T-cell (primary cell): ENCODE results near the gene BCL2L11. TPM values are rescaled to one million over a fixed set of nuclear protein-coding genes. Genes with fewer than 3 reads are reported as not detected.

ENCODE experiments used
- ATAC-seq, 4 experiments: fragments of 200-7000 bp in 3 of 4; fragments of 150-1000 bp in 1 of 4; cut with Tn5 transposase; replicated peaks in 1 of 4; 1 replicate in 3 of 4; 2 replicates in 1 of 4; pipeline ENCODE4 v1.10.0; 2021; ENCODE audit warnings: moderate library complexity in 3 of 4, mild to moderate bottlenecking in 2 of 4, moderate number of reproducible peaks in 1 of 4
- CTCF ChIA-PET, 2 donors: fragments of 300-600 bp; sonication (Branson Sonifier 250); formaldehyde crosslinking; loops; one replicate each; lab custom pipeline; 2022; ENCODE audit warnings: antibody characterized with exemption in 2 of 2; lab: Charles Lee
- POLR2A ChIA-PET, 2 donors: fragments of 300-600 bp; sonication (Branson Sonifier 250); formaldehyde crosslinking; loops; one replicate each; lab custom pipeline; 2022; ENCODE audit warnings: antibody characterized with exemption in 2 of 2; lab: Charles Lee
- DNase-seq, 35 experiments: peaks; one replicate each; pipeline versions ENCODE4 v3.0.0 to v3.0.0-alpha.2; 2013 to 2023
- H3K27ac ChIP-seq: one replicate; pipeline ENCODE4 v1.5.1; 2013; ENCODE audit warnings: low read length
- H3K27me3 ChIP-seq, 2 experiments: replicated peaks in 1 of 2; 1 replicate in 1 of 2; 2 replicates in 1 of 2; pipeline versions ENCODE4 v1.6.1 to v1.7.0; 2013; ENCODE audit warnings: low read length in 1 of 2, mixed read lengths in 1 of 2; ENCODE audit not compliant: control insufficient read depth in 2 of 2, insufficient read depth in 2 of 2; ENCODE audit errors: extremely low read depth in 1 of 2
- H3K36me3 ChIP-seq, 2 donors: 1 replicate in 1 of 2; 2 replicates in 1 of 2; pipeline versions ENCODE4 v1.6.1 to v1.7.0; 2013; ENCODE audit warnings: low read length in 1 of 2; ENCODE audit not compliant: control insufficient read depth in 2 of 2, insufficient read depth in 1 of 2; ENCODE audit errors: extremely low read depth in 1 of 2
- H3K4me1 ChIP-seq, 2 experiments: 1 replicate in 1 of 2; 2 replicates in 1 of 2; pipeline versions ENCODE4 v1.6.1 to v1.7.0; 2013; ENCODE audit warnings: low read length in 2 of 2, mixed read lengths in 1 of 2; ENCODE audit not compliant: insufficient read depth in 2 of 2, control insufficient read depth in 1 of 2; ENCODE audit errors: extremely low read depth in 1 of 2
- H3K4me3 ChIP-seq, 2 donors: 1 replicate in 1 of 2; 2 replicates in 1 of 2; pipeline versions ENCODE4 v1.5.1 to v1.7.0; 2013; ENCODE audit warnings: mild to moderate bottlenecking in 2 of 2, low read length in 1 of 2, moderate library complexity in 1 of 2; ENCODE audit not compliant: control insufficient read depth in 1 of 2; ENCODE audit errors: extremely low read depth in 1 of 2
- H3K9me3 ChIP-seq: 2 replicates; pipeline ENCODE4 v1.7.0; 2013
- H3K27ac Mint-ChIP-seq, 2 donors: one replicate each; pipeline ENCODE4 v1.8.0; 2020 to 2021; ENCODE audit warnings: mild to moderate bottlenecking in 2 of 2, mixed read lengths in 2 of 2
- H3K27me3 Mint-ChIP-seq, 2 donors: one replicate each; pipeline ENCODE4 v1.8.0; 2021 to 2022; ENCODE audit warnings: mixed read lengths in 2 of 2
- H3K36me3 Mint-ChIP-seq: one replicate; pipeline ENCODE4 v1.8.0; 2021; ENCODE audit warnings: mixed read lengths
- H3K4me1 Mint-ChIP-seq, 3 donors: one replicate each; pipeline ENCODE4 v1.8.0; 2020 to 2022; ENCODE audit warnings: mixed read lengths in 3 of 3, mild to moderate bottlenecking in 1 of 3
- H3K4me3 Mint-ChIP-seq, 3 donors: one replicate each; pipeline ENCODE4 v1.8.0; 2020 to 2022; ENCODE audit warnings: mild to moderate bottlenecking in 3 of 3, mixed read lengths in 3 of 3, moderate library complexity in 3 of 3
- H3K9me3 Mint-ChIP-seq, 3 donors: one replicate each; pipeline ENCODE4 v1.8.0; 2020 to 2022; ENCODE audit warnings: mixed read lengths in 3 of 3
- WGBS: methylation state at CpG from one replicate; pipeline ENCODE4 v1.1.5; 2013; ENCODE audit warnings: missing lambda C conversion rate; ENCODE audit not compliant: insufficient coverage; 5-methylcytosine and 5-hydroxymethylcytosine counted together
- total RNA-seq, 35 experiments: library from RNA in 6 of 35; stranded (reverse) in 6 of 35; fragments of 120-200 nt in 1 of 35; gene quantifications; one replicate each; pipeline versions ENCODE4 v1.2.1 to v1.2.4 and lab custom pipeline; 2013 to 2026

Gene BCL2L11
- total RNA-seq, 5 donors from 2014 or later (not counting 1 experiment from before 2014, with no cell fraction given) = 24.1 to 47.0 (median 34.6) TPM

DNA sequence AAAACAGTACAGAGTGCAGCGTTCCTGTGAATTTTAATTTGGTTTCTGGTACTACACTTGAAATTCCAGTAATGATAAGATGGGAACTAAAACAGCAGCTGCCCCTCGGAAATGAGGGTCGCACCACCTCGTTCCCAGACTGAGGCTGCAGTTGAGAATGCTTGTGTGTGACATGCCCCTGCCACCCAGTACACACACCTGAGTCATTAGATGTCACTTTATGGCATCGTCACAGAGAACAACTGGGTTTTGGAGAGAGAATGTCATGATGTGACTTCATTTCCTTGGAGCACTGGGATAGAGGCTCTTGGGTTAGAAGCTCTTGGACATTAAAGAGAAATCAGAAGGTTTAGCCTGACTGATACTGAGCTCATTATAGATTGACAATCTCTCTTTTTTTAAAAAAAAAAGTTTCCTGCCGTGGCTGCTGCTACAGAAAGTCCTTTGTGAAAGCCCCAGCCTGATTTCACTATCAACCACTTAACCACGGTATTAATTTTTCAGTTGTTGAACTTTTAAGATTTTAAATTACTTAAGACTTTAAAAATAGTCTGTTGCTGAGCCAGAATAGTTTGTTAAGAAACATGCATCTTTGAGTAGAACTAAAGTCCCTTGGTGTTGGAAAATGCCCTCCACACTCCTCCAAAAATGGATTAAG lies 24.5 kb downstream of the BCL2L11 start:
- H3K27me3 Mint-ChIP-seq = no peaks in the 10 kb centered on the region
- H3K36me3 Mint-ChIP-seq = peaks cover 37% of the 10 kb centered on the region

DNA sequence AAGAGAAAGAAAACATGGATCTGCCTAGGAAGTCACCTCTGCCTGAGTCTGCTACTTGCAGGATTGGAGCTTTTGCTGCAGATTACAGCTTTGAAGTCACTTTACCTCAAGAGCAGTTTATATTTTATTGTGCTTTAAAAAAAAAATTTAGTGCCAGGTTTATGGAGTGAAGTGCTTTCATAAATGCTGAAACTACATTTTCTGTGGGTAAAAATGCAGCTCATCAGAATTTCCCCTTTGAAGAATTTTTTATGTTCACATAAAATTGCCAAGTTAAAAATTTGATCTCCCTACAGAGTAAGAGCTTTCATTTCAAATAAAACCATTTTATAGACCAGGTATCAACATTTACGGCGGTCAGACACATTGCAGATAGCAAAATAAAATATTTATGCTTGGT lies 25.2 kb downstream of the BCL2L11 start:
- no peak overlapping the region for H3K27ac Mint-ChIP-seq

More for the DNA sequence above, 24.5 kb downstream of the BCL2L11 start:
- ATAC-seq = no peak
- Mint-ChIP-seq H3K9me3 (no peaks in the 10 kb centered on the region), H3K27ac (no peak overlapping the region), H3K4me1 (peaks cover 13 to 48% (median 16%) of the 10 kb centered on the region in 3 donors), H3K4me3 (no peak overlapping the region)
- ChIA-PET CTCF (interaction anchor here in 1 of 2 donors (0.5 kb wide), 1 partner anchor 559 kb away, joined by 3 read pairs; no protein-coding TSS in a partner anchor), POLR2A (interaction anchor here in 1 of 2 donors (0.8 kb wide), 1 partner anchor 23 kb away, joined by 4 read pairs; no protein-coding TSS in a partner anchor)
- no peaks in the 10 kb centered on the region for H3K4me1 ChIP-seq
- no peak overlapping the region for H3K27ac ChIP-seq
- 71% methylated on average over 2 of the region's 7 CpGs for WGBS
- no peaks in the 10 kb centered on the region for H3K27me3 ChIP-seq
- H3K9me3 ChIP-seq = no peaks in the 10 kb centered on the region
- peaks cover 0 to 10% of the 10 kb centered on the region in 2 donors for H3K36me3 ChIP-seq
- H3K4me3 ChIP-seq = no peak overlapping the region
- DNase-seq = no peak

DNA sequence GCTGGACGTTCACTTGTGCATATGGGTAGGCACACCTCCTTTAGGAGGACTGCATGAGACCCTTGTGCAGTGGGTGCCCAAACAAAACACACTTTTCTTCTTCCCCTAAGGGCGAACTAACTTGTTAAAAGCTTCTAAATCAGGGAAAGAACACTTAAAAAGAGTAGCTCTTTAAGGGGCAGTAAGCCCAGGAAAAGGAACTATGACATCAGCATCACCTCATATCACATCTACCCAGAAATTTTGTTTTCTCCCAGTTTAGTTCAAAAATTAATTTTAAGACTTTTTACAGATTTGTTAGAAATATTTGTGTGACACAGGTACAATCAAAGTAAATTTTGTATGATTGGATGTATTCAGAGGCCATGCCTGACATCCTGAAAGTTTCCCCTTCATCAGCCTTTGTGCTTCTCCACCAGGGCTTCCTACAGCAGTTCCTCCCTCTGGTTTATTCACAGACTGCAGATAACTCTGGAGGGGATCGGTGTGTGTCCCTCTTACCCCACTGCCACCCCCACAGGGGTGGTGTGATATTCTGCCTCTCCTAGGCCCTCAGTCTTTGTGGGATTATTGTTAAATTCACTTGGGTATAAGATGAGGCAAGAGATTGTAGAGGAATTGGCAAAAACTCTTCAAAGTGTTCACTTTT lies 27.6 kb downstream of the BCL2L11 start:
- Histone ChIP-seq H3K9me3 (no peaks in the 10 kb centered on the region), H3K4me1 (no peaks in the 10 kb centered on the region), H3K27me3 (no peaks in the 10 kb centered on the region), H3K27ac (no peak overlapping the region), H3K4me3 (no peak overlapping the region), H3K36me3 (peaks cover 0 to 15% of the 10 kb centered on the region in 2 donors)
- CTCF ChIA-PET = no interaction called here
- H3K36me3 Mint-ChIP-seq = peaks cover 42% of the 10 kb centered on the region
- peaks cover 9 to 43% (median 11%) of the 10 kb centered on the region in 3 donors for H3K4me1 Mint-ChIP-seq
- POLR2A ChIA-PET = interaction anchor here in 1 of 2 donors (0.5 kb wide), 1 partner anchor 711 kb away, joined by 5 read pairs; no protein-coding TSS in a partner anchor
- H3K27ac Mint-ChIP-seq = no peak overlapping the region
- H3K4me3 Mint-ChIP-seq = no peak overlapping the region
- DNase-seq = no peak
- no peak for ATAC-seq
- WGBS = no CpG with 5 or more reads among the region's 3 CpGs
- no peaks in the 10 kb centered on the region for H3K9me3 Mint-ChIP-seq
- H3K27me3 Mint-ChIP-seq = no peaks in the 10 kb centered on the region

More for the DNA sequence above, 25.2 kb downstream of the BCL2L11 start:
- Mint-ChIP-seq H3K4me1 (peaks cover 13 to 48% (median 16%) of the 10 kb centered on the region in 3 donors), H3K36me3 (peaks cover 38% of the 10 kb centered on the region), H3K27me3 (no peaks in the 10 kb centered on the region), H3K4me3 (no peak overlapping the region), H3K9me3 (no peaks in the 10 kb centered on the region)
- Histone ChIP-seq H3K4me3 (no peak overlapping the region), H3K9me3 (no peaks in the 10 kb centered on the region), H3K36me3 (peaks cover 0 to 10% of the 10 kb centered on the region in 2 donors), H3K27me3 (no peaks in the 10 kb centered on the region), H3K4me1 (no peaks in the 10 kb centered on the region), H3K27ac (no peak overlapping the region)
- ATAC-seq (no peak), DNase-seq (no peak)
- WGBS = no CpG with 5 or more reads among the region's 2 CpGs
- ChIA-PET POLR2A (no interaction called here), CTCF (interaction anchor here in 1 of 2 donors (0.5 kb wide), 1 partner anchor 558 kb away, joined by 3 read pairs; no protein-coding TSS in a partner anchor)

DNA sequence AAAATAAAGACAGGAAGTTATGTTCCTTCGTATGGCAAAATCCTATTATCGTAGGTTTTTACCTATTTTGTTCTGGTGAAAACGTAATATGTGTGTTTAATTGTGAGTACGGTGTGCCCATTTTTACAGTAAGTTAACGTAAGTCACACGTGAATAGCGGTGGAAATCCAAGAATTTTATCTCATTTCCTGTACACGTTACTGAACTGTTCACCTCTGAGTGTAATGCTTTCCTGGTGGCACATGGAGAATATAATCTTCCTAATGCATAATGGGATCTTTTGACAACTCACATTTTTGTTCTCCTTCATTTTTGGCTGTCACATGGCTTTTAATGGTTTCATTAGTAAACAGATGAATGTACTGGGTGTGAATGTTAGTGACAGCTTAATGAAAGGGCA lies 28.2 kb downstream of the BCL2L11 start:
- 100% methylated on average over 4 of the region's 8 CpGs for WGBS
- no peaks in the 10 kb centered on the region for H3K4me1 ChIP-seq
- H3K36me3 Mint-ChIP-seq = peaks cover 46% of the 10 kb centered on the region
- no peak overlapping the region for H3K27ac Mint-ChIP-seq
- ATAC-seq (no peak), DNase-seq (no peak)
- H3K27me3 Mint-ChIP-seq = no peaks in the 10 kb centered on the region
- no peak overlapping the region for H3K4me3 ChIP-seq
- H3K4me1 Mint-ChIP-seq = peaks cover 9 to 39% (median 11%) of the 10 kb centered on the region in 3 donors
- H3K4me3 Mint-ChIP-seq = no peak overlapping the region
- no peaks in the 10 kb centered on the region for H3K9me3 ChIP-seq
- no peak overlapping the region for H3K27ac ChIP-seq
- no peaks in the 10 kb centered on the region for H3K9me3 Mint-ChIP-seq
- CTCF ChIA-PET = no interaction called here
- peaks cover 4 to 19% of the 10 kb centered on the region in 2 donors for H3K36me3 ChIP-seq
- POLR2A ChIA-PET = no interaction called here
- H3K27me3 ChIP-seq = no peaks in the 10 kb centered on the region

DNA sequence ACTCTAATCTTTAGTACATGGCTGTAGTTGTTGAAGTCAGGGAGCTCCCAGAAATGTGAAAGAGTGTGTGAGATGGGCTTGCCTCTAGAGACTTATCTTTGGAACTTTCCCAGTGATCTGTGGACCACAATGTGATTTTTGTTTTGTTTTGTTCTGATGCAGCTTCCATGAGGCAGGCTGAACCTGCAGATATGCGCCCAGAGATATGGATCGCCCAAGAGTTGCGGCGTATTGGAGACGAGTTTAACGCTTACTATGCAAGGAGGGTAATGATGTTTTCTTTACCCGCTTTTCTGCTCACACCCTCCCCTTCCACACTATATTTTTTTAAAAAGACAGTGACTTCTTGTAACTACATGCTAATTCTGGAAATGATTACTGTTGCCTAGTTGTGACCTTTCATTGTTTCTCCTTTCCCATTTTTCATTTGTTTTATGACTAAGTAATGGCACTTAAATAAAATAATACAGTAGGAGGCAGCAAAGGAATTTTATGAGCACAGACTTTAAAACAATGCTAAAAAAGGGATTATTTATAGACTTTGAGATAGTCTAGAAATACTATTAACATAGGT lies 29.3 kb downstream of the BCL2L11 start:
- H3K27ac ChIP-seq = no peak overlapping the region
- Mint-ChIP-seq H3K27me3 (no peaks in the 10 kb centered on the region), H3K4me3 (no peak overlapping the region), H3K36me3 (peaks cover 47% of the 10 kb centered on the region), H3K9me3 (no peaks in the 10 kb centered on the region), H3K4me1 (peaks cover 11 to 39% (median 12%) of the 10 kb centered on the region in 3 donors), H3K27ac (no peak overlapping the region)
- DNase-seq (no peak), ATAC-seq (no peak)
- no peaks in the 10 kb centered on the region for H3K9me3 ChIP-seq
- H3K4me3 ChIP-seq = no peak overlapping the region
- H3K27me3 ChIP-seq = no peaks in the 10 kb centered on the region
- WGBS = no CpG with 5 or more reads among the region's 7 CpGs
- ChIA-PET POLR2A (interaction anchor here in 1 of 2 donors (0.7 kb wide), 1 partner anchor 20 kb away, joined by 3 read pairs; no protein-coding TSS in a partner anchor), CTCF (no interaction called here)
- H3K36me3 ChIP-seq = peaks cover 6 to 22% of the 10 kb centered on the region in 2 donors
- H3K4me1 ChIP-seq = peaks cover 0 to 8% of the 10 kb centered on the region in 2 experiments

DNA sequence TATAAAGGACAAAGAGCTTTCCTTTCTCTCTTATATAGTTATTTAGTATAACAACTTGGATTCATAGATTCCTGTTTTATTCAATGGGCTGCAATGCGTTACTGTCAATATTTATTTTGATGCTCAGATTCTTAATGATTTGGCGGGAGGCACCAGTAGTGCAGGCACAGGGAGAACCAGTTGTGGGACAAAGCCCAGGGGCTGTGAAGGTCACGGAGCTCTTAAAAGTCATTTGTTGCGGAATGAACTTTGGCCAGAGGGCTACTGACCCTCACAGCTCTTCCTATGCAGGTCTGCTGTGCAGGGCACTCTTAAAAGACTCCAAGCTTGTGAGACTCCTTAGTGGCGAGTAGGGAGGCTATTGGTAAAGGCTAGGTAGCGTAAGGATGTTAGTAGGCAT lies 34.0 kb downstream of the BCL2L11 start:
- POLR2A ChIA-PET = no interaction called here
- Mint-ChIP-seq H3K4me3 (peak overlapping the region in 1 of 3 donors; percentile 2), H3K9me3 (no peaks in the 10 kb centered on the region), H3K4me1 (peaks cover 30 to 48% (median 36%) of the 10 kb centered on the region in 3 donors), H3K36me3 (peaks cover 39% of the 10 kb centered on the region), H3K27me3 (no peaks in the 10 kb centered on the region), H3K27ac (no peak overlapping the region)
- CTCF ChIA-PET = no interaction called here
- H3K36me3 ChIP-seq = peaks cover 6 to 26% of the 10 kb centered on the region in 2 donors
- no peaks in the 10 kb centered on the region for H3K27me3 ChIP-seq
- WGBS = 89% methylated on average over 4 of the region's 6 CpGs
- DNase-seq (no peak), ATAC-seq (no peak)
- peaks cover 17 to 41% of the 10 kb centered on the region in 2 experiments for H3K4me1 ChIP-seq
- no peaks in the 10 kb centered on the region for H3K9me3 ChIP-seq
- H3K4me3 ChIP-seq = no peak overlapping the region
- H3K27ac ChIP-seq = no peak overlapping the region
